HG03432 (cell line): Measurements from ENCODE around the gene CCNL2.

ENCODE experiments used
- ATAC-seq: cut with Tn5 transposase; IDR thresholded peaks from one replicate; pipeline ENCODE4 v1.9.1; 2021; ENCODE audit warnings: mild to moderate bottlenecking, moderate library complexity; ENCODE audit not compliant: unreplicated experiment

CCNL2 gene

GRCh38 chr1:1358433-1359271, 40.5 kb downstream of the CCNL2 start, which contains the start of gene MXRA8:
MXRA8 (minus strand) TSS chr1:1358555; CDS start chr1:1358504, 51 bp downstream.
- ATAC-seq = no peak

GRCh38 chr1:1357871-1358432, 41.2 kb downstream of the CCNL2 start:
- ATAC-seq = no peak

GRCh38 chr1:1356796-1357401, 42.2 kb downstream of the CCNL2 start:
- ATAC-seq = no peak

GRCh38 chr1:1356166-1356795, 42.9 kb downstream of the CCNL2 start:
- no peak for ATAC-seq

- ATAC-seq = no peak
These were observed 43.7 kb downstream of the CCNL2 start for GRCh38 chr1:1355416-1355815.

- no peak for ATAC-seq
These were observed 44.6 kb downstream of the CCNL2 start for GRCh38 chr1:1354271-1355247.

GRCh38 chr1:1353389-1354151, 45.6 kb downstream of the CCNL2 start:
- ATAC-seq = no peak

- ATAC-seq = no peak
These were observed 46.2 kb downstream of the CCNL2 start for GRCh38 chr1:1352786-1353388.

GRCh38 chr1:1351511-1352427, 47.4 kb downstream of the CCNL2 start:
- ATAC-seq = no peak

GRCh38 chr1:1349256-1350012, 49.7 kb downstream of the CCNL2 start, which contains the start of gene DVL1:
DVL1 (minus strand) TSS chr1:1349418; CDS start chr1:1349065, 353 bp downstream.
- ATAC-seq = peak; percentile 69

GRCh38 chr1:1348420-1349255, 50.5 kb downstream of the CCNL2 start:
- peak; percentile 36 for ATAC-seq

GRCh38 chr1:1347663-1348419, 51.3 kb downstream of the CCNL2 start:
- ATAC-seq = no peak

- ATAC-seq = no peak
These were observed 52.0 kb downstream of the CCNL2 start for GRCh38 chr1:1347026-1347595.

- no peak for ATAC-seq
These were observed 52.6 kb downstream of the CCNL2 start for GRCh38 chr1:1346501-1346890.

- no peak for ATAC-seq
These were observed 53.2 kb downstream of the CCNL2 start for GRCh38 chr1:1345860-1346500.
